ENCODE measurements around the gene SMIM3.
"Not testable (repeated sequence)": the region's sequence is repeated elsewhere in the genome, so short reads cannot be mapped to it uniquely, and the experiment has no call there.

SMIM3 gene

GRCh38 chr5:150801117-150801927 is 22.8 kb downstream of the SMIM3 start:
- no peak for DNase-seq

- DNase-seq, result no peak
These were observed 25.8 kb downstream of the SMIM3 start for GRCh38 chr5:150804388-150804787.

- no peak for DNase-seq
These were observed 30.8 kb downstream of the SMIM3 start for GRCh38 chr5:150809363-150809762.

GRCh38 chr5:150815010-150815409 is 36.5 kb downstream of the SMIM3 start:
- DNase-seq, result no peak

GRCh38 chr5:150816946-150817345 is 38.4 kb downstream of the SMIM3 start:
- no peak for DNase-seq

- DNase-seq, result no peak
These were observed 51.2 kb downstream of the SMIM3 start for GRCh38 chr5:150829744-150830143.

- DNase-seq, result not testable (repeated sequence)
These were observed 53.3 kb downstream of the SMIM3 start for GRCh38 chr5:150831821-150832220.

- DNase-seq, result no peak
These were observed 57.5 kb downstream of the SMIM3 start for GRCh38 chr5:150836064-150836463.

- DNase-seq, result no peak
These were observed 58.1 kb downstream of the SMIM3 start for GRCh38 chr5:150836703-150837102.

- DNase-seq, result not testable (repeated sequence)
These were observed 66.8 kb downstream of the SMIM3 start for GRCh38 chr5:150845185-150845859.

GRCh38 chr5:150846308-150846653 is 67.7 kb downstream of the SMIM3 start, which contains the start of gene IRGM:
TSS of gene IRGM (plus strand) at chr5:150846521. CDS start at chr5:150848124, 1,603 bp downstream.
- not testable (repeated sequence) for DNase-seq

Measured in activated naive CD4-positive, alpha-beta T cell treated with Interleukin-2 at 50 U/mL for 16 hours (primary cell).